Left ventricle myocardium superior (tissue), 1 donor: ENCODE results near the gene SNX32. TPM values are rescaled to one million over a fixed set of nuclear protein-coding genes. Genes with fewer than 3 reads are reported as not detected.
"Not testable (repeated sequence)": the region's sequence is repeated elsewhere in the genome, so short reads cannot be mapped to it uniquely, and the experiment has no call there.

Experiments used
- ATAC-seq: fragments of 200-7000 bp; cut with Tn5 transposase; one replicate; pipeline ENCODE4 v1.9.1; 2020; ENCODE audit warnings: mild to moderate bottlenecking, moderate library complexity
- DNase-seq: peaks from one replicate; pipeline ENCODE4 v3.0.0-alpha.2; 2020
- intact Hi-C: fragments of 100-400 bp; cut with micrococcal nuclease; formaldehyde crosslinking; loops from one replicate; pipeline ENCODE4 v1.11.0; 2022
- total RNA-seq: library from RNA; stranded (reverse); fragmentation: NEBNext Ultra II Directional; extraction: Animal tissue kit (Norgen Biotek cat#: 25700); gene quantifications from one replicate; pipeline ENCODE4 v1.2.1, GENCODE V29; 2021
- donor health status: DM: no; HTN: yes; CAD: no; lungs with severe emphysema.

SNX32 gene
- total RNA-seq, 1 donor from 2014 or later, result not detected

- intact Hi-C loops, result no loop called here
- DNase-seq, result peak; percentile 73
- peak; percentile 3 for ATAC-seq
Measured at GRCh38 chr11:65891219-65892136, 57.7 kb downstream of the SNX32 start.

GRCh38 chr11:65892137-65892540, 58.4 kb downstream of the SNX32 start:
- DNase-seq, result peak; percentile 22
- ATAC-seq, intact Hi-C loops: not testable (repeated sequence)

- no peak for ATAC-seq
- DNase-seq, result peak; percentile 33
- intact Hi-C loops, result no loop called here
Measured at GRCh38 chr11:65892661-65893317, 59.0 kb downstream of the SNX32 start.

GRCh38 chr11:65894034-65894591, 60.4 kb downstream of the SNX32 start:
- DNase-seq, result peak; percentile 64
- intact Hi-C loops, result no loop called here
- no peak for ATAC-seq

GRCh38 chr11:65895482-65895981, 61.8 kb downstream of the SNX32 start:
- ATAC-seq (no peak), DNase-seq (peak; percentile 4)
- intact Hi-C loops, result no loop called here

- intact Hi-C loops, result no loop called here
- DNase-seq (peak; percentile 27), ATAC-seq (no peak)
Measured at GRCh38 chr11:65896034-65896999, 62.6 kb downstream of the SNX32 start.

GRCh38 chr11:65897020-65897471, 63.3 kb downstream of the SNX32 start:
- DNase-seq, result no peak
- intact Hi-C loops, result no loop called here
- no peak for ATAC-seq

GRCh38 chr11:65898656-65899355, 65.0 kb downstream of the SNX32 start:
- no peak for ATAC-seq

GRCh38 chr11:65899356-65900124, 65.8 kb downstream of the SNX32 start:
- DNase-seq (peak; percentile 72), ATAC-seq (peak; percentile 54)
- intact Hi-C loops, result no loop called here

More at GRCh38 chr11:65898656-65899355, 65.0 kb downstream of the SNX32 start:
- DNase-seq, result peak; percentile 4
- intact Hi-C loops, result no loop called here

GRCh38 chr11:65900125-65900898, 66.5 kb downstream of the SNX32 start, which contains the start of gene FOSL1:
Gene FOSL1, minus strand, starts transcription at chr11:65900388. Its CDS starts 49 bp downstream, at chr11:65900339.
- ATAC-seq, result peak; percentile 94
- peak; percentile 91 for DNase-seq
- intact Hi-C loops, result no loop called here

GRCh38 chr11:65900899-65901180, 67.1 kb downstream of the SNX32 start:
- no peak for DNase-seq
- intact Hi-C loops, result no loop called here
- ATAC-seq, result no peak

- intact Hi-C loops, result no loop called here
- DNase-seq, result peak; percentile 9
- ATAC-seq, result no peak
Measured at GRCh38 chr11:65903068-65903481, 69.3 kb downstream of the SNX32 start.

Other genes with a start within 250 kb of the SNX32 start
- 0.94 TPM for gene KCNK7, start 238.2 kb upstream of the SNX32 start, total RNA-seq
- 39.0 TPM for gene MAP3K11, start 219.7 kb upstream of the SNX32 start, total RNA-seq
- 11.8 TPM for gene PCNX3, start 218.2 kb upstream of the SNX32 start, total RNA-seq
- gene SIPA1, start 195.9 kb upstream of the SNX32 start, total RNA-seq, result 32.0 TPM
- gene RELA, start 171.0 kb upstream of the SNX32 start, total RNA-seq, result 40.1 TPM
- gene KAT5, start 121.7 kb upstream of the SNX32 start, total RNA-seq, result 50.1 TPM
- 42.4 TPM for gene RNASEH2C, start 113.2 kb upstream of the SNX32 start, total RNA-seq
- 6.7 TPM for gene AP5B1, start 53.0 kb upstream of the SNX32 start, total RNA-seq
- gene OVOL1, start 46.9 kb upstream of the SNX32 start, total RNA-seq, result not detected
- 334 TPM for gene CFL1, start 24.2 kb downstream of the SNX32 start, total RNA-seq
- gene MUS81, start 26.5 kb downstream of the SNX32 start, total RNA-seq, result 37.8 TPM
- gene EFEMP2, start 38.8 kb downstream of the SNX32 start, total RNA-seq, result 95.2 TPM
- 1.1 TPM for gene CTSW, start 45.9 kb downstream of the SNX32 start, total RNA-seq
- 44.9 TPM for gene FIBP, start 54.5 kb downstream of the SNX32 start, total RNA-seq
- gene CCDC85B, start 56.7 kb downstream of the SNX32 start, total RNA-seq, result 30.0 TPM
- gene FOSL1, start 66.4 kb downstream of the SNX32 start, total RNA-seq, result 0.32 TPM
- 35.2 TPM for gene C11orf68, start 85.1 kb downstream of the SNX32 start, total RNA-seq
- 106 TPM for gene DRAP1, start 85.5 kb downstream of the SNX32 start, total RNA-seq
- not detected for gene TSGA10IP, start 111.5 kb downstream of the SNX32 start, total RNA-seq
- 32.2 TPM for gene SART1, start 127.8 kb downstream of the SNX32 start, total RNA-seq
- 22.8 TPM for gene EIF1AD, start 168.2 kb downstream of the SNX32 start, total RNA-seq
- 238 TPM for gene BANF1, start 168.5 kb downstream of the SNX32 start, total RNA-seq
- not detected for gene CST6, start 178.0 kb downstream of the SNX32 start, total RNA-seq
- not detected for gene CATSPER1, start 192.5 kb downstream of the SNX32 start, total RNA-seq
- 3.5 TPM for gene GAL3ST3, start 215.2 kb downstream of the SNX32 start, total RNA-seq
- gene SF3B2, start 218.4 kb downstream of the SNX32 start, total RNA-seq, result 70.4 TPM
- gene PACS1, start 236.3 kb downstream of the SNX32 start, total RNA-seq, result 59.0 TPM